T-helper 17 cell (primary cell): ENCODE data around the gene SUCNR1. TPM values are rescaled to one million over a fixed set of nuclear protein-coding genes. Genes with fewer than 3 reads are reported as not detected.
"Not testable (repeated sequence)": the region's sequence is repeated elsewhere in the genome, so short reads cannot be mapped to it uniquely, and the experiment has no call there.

Experiments
- ATAC-seq: fragments of 150-1000 bp; cut with Tn5 transposase; 2 replicates; pipeline ENCODE4 v1.10.0; 2021; ENCODE audit warnings: mild to moderate bottlenecking, moderate library complexity
- DNase-seq, 3 donors: peaks; one replicate each; pipeline versions ENCODE4 v3.0.0 to v3.0.0-alpha.2; 2020 to 2021
- H3K9me3 ChIP-seq: one replicate; pipeline ENCODE4 v1.7.0; 2013; ENCODE audit warnings: low read length, mild to moderate bottlenecking; ENCODE audit not compliant: control insufficient read depth, poor library complexity, severe bottlenecking
- H3K27ac Mint-ChIP-seq: one replicate; pipeline ENCODE4 v1.8.0; 2022; ENCODE audit warnings: mild to moderate bottlenecking, moderate library complexity, mixed read lengths
- H3K27me3 Mint-ChIP-seq: one replicate; pipeline ENCODE4 v1.8.0; 2022; ENCODE audit warnings: mixed read lengths
- H3K36me3 Mint-ChIP-seq: one replicate; pipeline ENCODE4 v1.8.0; 2022; ENCODE audit warnings: low read depth, mixed read lengths
- H3K4me1 Mint-ChIP-seq: one replicate; pipeline ENCODE4 v1.8.0; 2022; ENCODE audit warnings: mild to moderate bottlenecking, mixed read lengths
- H3K4me3 Mint-ChIP-seq: one replicate; pipeline ENCODE4 v1.8.0; 2022; ENCODE audit warnings: mild to moderate bottlenecking, moderate library complexity, mixed read lengths
- total RNA-seq, 4 donors: library from RNA in 2 of 4; stranded (reverse) in 2 of 4; gene quantifications; one replicate each; pipeline ENCODE4 v1.2.3 and lab custom pipeline; 2022 to 2026

Gene SUCNR1
- total RNA-seq, 2 donors from 2014 or later = 1.6 TPM; not detected in 1

DNA sequence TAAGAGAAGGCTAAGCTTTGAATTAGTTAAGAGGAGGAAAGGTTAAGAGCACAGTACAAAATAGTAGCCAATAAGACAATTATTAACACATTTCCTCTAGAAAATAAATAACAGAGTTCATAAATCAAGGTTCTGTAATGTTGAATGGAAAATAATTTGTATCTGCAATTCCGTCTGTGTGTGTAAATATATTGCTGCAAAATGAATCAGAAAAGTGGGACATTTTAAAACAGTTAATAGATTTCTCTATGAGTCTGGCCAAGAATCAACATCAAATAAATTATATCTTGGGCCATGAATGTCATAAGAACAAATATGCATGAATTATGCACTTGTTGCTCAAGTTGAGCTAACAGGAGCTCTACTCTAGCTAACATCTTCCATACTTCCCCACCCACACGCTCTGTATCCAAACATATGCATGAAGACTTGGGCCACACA is 14.2 kb upstream of the SUCNR1 start:
- no peaks in the 10 kb centered on the region for H3K9me3 ChIP-seq
- H3K27ac Mint-ChIP-seq = no peak overlapping the region
- no peak for ATAC-seq
- H3K4me1 Mint-ChIP-seq = no peaks in the 10 kb centered on the region
- no peak for DNase-seq
- H3K27me3 Mint-ChIP-seq = peaks cover 31% of the 10 kb centered on the region
- no peak overlapping the region for H3K4me3 Mint-ChIP-seq
- H3K36me3 Mint-ChIP-seq = peaks cover 2% of the 10 kb centered on the region

DNA sequence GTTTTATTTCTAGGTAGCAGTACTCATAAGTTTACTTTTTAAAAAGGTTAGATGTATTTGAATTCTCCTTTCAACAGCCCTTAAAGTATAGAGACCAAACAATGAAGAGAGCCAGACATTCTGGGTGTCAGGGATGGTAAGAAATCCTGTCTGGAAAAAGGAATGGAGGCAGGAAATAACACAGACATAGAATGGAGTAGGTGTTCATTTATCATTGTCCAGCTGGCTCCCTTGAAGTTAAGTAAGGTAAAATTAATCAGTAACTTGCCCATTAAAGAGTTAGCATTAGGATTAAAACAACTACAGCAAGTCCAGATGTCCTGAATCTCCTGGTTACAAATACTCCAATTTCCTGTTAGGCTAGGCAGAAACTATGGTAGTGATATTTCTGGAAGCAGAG is 13.5 kb upstream of the SUCNR1 start:
- H3K36me3 Mint-ChIP-seq = no peaks in the 10 kb centered on the region
- no peaks in the 10 kb centered on the region for H3K4me1 Mint-ChIP-seq
- ATAC-seq = no peak

DNA sequence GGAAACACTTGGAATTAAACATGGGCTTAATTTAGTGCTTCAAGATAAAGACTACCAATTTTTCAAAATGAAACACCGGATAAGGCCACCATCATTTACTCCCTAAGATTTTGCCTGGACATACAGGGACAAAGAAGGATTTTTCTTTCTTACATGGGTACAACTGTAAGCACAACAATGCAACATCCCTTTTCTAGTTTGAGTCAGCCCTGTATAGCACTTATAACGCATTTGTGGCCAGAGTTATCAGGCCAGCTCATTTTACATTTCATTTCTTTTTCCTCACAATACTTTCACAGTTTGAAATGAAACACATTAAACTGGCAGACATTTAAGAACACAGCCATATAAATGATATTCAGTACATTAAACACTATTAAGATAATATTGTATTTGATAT is 9.8 kb upstream of the SUCNR1 start:
- Mint-ChIP-seq H3K27ac (no peak overlapping the region), H3K27me3 (peaks cover 9% of the 10 kb centered on the region), H3K4me1 (no peaks in the 10 kb centered on the region), H3K36me3 (no peaks in the 10 kb centered on the region), H3K4me3 (no peak overlapping the region)
- no peaks in the 10 kb centered on the region for H3K9me3 ChIP-seq
- DNase-seq = no peak
- no peak for ATAC-seq

More for the DNA sequence above, 13.5 kb upstream of the SUCNR1 start:
- Mint-ChIP-seq H3K27me3 (peaks cover 26% of the 10 kb centered on the region), H3K4me3 (no peak overlapping the region), H3K27ac (no peak overlapping the region)
- H3K9me3 ChIP-seq = no peaks in the 10 kb centered on the region
- no peak for DNase-seq

DNA sequence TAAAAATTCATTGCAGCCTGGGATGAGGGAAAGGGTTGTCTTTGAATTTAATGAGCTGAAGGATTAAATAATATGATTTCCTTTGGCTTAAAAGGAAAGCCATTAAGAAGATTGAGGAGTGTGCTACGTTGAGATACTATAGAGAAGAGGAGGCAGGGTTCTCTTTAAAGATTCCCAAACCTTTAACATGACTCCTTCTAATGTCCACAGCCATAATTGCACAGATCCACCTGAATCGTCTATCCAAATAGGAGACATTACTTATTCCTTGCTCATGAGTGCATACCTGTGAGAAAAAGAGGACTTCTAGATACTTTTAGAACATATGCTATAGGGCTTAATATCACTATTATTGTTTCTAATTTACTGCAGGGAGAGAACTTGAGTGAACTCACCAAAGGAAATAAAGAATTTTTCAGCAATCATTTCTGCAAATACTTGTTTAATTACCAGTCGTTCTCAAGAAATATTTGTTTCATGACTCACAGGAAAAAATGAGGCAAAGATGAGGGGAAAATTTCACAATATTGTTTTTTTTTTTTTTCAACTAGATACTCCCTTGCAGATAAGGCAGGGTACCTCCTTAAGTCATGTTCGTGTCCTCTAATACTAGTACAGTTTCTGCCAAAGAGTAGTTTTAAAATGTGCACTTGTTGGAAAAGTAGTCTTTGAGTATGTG is 8.9 kb upstream of the SUCNR1 start:
- peaks cover 2% of the 10 kb centered on the region for H3K27me3 Mint-ChIP-seq

DNA sequence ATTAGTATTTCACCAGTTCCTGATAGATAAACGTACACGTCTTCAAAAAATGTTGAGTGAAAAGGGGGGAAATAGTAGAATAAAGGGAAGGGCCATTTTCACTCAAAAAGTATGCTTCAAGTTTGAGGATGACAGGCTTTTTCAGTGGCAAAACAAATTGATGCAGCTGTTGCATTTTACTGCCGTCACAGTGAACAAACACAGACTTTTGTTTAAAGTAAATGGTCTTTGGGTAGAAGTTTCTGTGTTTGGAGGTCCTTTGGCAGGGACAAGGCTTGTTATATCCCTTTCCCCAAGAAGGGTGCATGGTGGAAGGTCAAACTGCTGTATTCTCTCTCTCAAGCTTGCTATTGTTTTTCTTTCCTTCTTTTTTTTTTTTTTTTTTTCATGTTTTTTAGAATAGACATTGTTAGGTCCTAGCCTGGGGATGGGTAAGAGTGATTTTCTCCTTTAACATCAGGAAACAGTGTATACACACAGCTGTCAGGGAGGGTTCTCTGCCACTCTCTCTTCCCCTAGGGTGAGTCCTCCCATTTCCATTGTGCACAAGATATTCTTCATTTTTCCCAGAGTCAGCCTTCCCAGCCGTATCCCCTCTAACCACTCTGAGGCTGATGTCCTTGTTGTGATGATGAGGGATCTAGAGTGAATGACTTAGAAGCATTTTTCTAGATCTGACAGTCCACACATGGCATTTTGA is 6.6 kb upstream of the SUCNR1 start:
- H3K4me1 Mint-ChIP-seq = peaks cover 4% of the 10 kb centered on the region
- ATAC-seq (no peak), DNase-seq (no peak)
- H3K27ac Mint-ChIP-seq = no peak overlapping the region
- H3K36me3 Mint-ChIP-seq = no peaks in the 10 kb centered on the region
- no peaks in the 10 kb centered on the region for H3K9me3 ChIP-seq
- no peak overlapping the region for H3K4me3 Mint-ChIP-seq
- H3K27me3 Mint-ChIP-seq = no peaks in the 10 kb centered on the region

More for the DNA sequence above, 8.9 kb upstream of the SUCNR1 start:
- H3K4me3 Mint-ChIP-seq = no peak overlapping the region
- H3K4me1 Mint-ChIP-seq = no peaks in the 10 kb centered on the region
- ATAC-seq = no peak
- no peak overlapping the region for H3K27ac Mint-ChIP-seq
- no peaks in the 10 kb centered on the region for H3K9me3 ChIP-seq
- DNase-seq = no peak
- no peaks in the 10 kb centered on the region for H3K36me3 Mint-ChIP-seq

DNA sequence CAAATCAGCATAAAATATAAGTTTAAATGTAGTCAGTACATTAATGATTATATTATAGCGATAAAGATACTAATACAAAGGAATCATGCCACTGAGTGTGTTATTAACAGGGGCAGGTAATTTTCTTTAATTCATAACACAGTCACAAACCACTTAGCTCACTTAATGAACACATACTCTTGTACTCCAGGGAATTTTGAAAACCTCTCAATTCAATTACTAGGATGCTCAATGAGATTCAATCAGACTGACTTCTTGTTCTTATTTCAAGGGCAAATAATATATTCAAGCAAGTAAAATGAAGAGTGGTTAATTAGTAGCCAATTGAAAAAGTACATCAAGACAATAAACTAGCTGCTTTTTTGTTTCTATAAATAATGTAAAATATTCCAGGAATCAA is 5.8 kb upstream of the SUCNR1 start:
- no peaks in the 10 kb centered on the region for H3K36me3 Mint-ChIP-seq
- DNase-seq (no peak), ATAC-seq (no peak)
- H3K4me1 Mint-ChIP-seq = peaks cover 4% of the 10 kb centered on the region
- H3K9me3 ChIP-seq = no peaks in the 10 kb centered on the region
- H3K4me3 Mint-ChIP-seq = no peak overlapping the region
- H3K27me3 Mint-ChIP-seq = no peaks in the 10 kb centered on the region
- no peak overlapping the region for H3K27ac Mint-ChIP-seq

DNA sequence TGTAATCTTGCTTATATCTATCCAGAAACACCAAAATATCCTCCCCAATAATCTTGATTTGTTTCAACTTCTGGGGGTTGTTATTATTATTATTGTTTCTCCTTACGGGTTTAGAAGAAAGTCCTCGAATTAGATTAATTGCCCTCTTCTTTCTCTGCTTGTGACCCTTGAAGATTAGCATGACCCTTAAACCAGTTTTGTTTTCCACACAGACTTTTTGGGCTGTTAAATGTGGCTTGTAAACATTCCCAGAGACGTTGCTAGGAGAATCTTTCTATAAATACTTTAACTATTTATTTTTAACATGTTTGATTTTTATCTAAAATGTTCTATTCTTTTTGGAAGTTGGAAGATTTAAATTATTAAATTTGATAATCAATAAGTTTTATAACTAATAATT is 4.3 kb upstream of the SUCNR1 start:
- Mint-ChIP-seq H3K4me1 (peaks cover 4% of the 10 kb centered on the region), H3K27ac (no peak overlapping the region), H3K4me3 (no peak overlapping the region), H3K36me3 (no peaks in the 10 kb centered on the region), H3K27me3 (no peaks in the 10 kb centered on the region)
- no peak for ATAC-seq
- DNase-seq = no peak
- no peaks in the 10 kb centered on the region for H3K9me3 ChIP-seq

DNA sequence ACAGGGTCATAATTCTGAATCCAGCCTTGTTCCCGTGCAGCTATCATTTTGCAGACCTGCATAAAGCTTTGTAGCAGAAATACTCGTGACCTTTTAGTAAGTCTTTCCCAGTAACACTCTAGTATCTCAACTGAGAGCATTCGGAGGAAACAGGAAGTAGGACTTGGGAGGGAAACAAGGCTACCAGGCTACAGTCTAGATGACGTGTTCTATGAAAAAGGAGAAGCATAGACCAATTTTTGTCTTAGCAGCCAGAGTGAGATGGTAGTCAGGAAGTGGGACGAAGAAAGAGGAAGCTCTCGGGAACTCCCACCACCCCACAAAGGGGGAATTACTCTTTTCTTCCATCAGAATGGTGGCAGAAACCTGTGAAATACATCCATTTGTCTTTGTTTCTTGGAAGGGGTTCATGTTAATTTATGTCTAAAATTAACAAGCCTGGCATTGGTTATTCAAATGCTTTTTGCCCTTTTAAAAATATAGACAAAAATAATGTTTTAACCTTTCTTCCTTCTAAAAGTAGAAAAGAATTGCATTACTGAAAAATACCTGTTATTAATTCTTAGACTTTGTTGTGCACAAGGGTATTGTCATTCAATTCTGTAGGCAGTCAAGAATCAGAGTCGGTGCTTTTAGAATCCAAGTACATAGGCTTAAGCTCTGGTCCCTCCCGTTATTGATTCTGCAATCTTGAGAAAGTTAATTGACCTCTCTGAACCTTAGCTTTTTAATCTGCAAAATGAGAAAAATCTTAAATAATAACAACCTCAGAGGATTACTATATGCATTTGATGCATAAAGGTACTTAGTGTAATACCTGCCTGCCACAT is 1.6 kb upstream of the SUCNR1 start:
- no peaks in the 10 kb centered on the region for H3K9me3 ChIP-seq
- Mint-ChIP-seq H3K27me3 (peaks cover 5% of the 10 kb centered on the region), H3K27ac (no peak overlapping the region), H3K4me1 (peaks cover 6% of the 10 kb centered on the region), H3K4me3 (no peak overlapping the region), H3K36me3 (no peaks in the 10 kb centered on the region)
- ATAC-seq (peak; percentile 50), DNase-seq (no peak)

DNA sequence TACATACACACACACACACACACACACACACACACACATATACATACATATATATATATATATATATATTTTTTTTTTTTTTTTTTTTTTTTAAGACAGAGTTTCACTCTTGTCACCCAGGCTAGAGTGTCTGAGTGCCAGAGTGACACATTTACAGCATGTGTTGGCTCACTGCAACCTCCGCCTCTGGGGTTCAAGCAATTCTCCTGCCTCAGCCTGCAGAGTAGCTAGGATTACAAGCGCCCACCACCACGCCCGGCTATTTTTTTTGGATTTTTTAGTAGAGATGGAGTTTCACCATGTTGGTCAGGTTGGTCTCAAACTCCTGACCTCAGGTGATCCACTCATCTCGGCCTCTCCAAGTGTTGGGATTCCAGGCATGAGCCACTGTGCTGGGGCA is 636 bp downstream of the SUCNR1 start:
- H3K27me3 Mint-ChIP-seq, DNase-seq, H3K4me3 Mint-ChIP-seq, H3K9me3 ChIP-seq, H3K4me1 Mint-ChIP-seq, H3K36me3 Mint-ChIP-seq, ATAC-seq, H3K27ac Mint-ChIP-seq: not testable (repeated sequence)

DNA sequence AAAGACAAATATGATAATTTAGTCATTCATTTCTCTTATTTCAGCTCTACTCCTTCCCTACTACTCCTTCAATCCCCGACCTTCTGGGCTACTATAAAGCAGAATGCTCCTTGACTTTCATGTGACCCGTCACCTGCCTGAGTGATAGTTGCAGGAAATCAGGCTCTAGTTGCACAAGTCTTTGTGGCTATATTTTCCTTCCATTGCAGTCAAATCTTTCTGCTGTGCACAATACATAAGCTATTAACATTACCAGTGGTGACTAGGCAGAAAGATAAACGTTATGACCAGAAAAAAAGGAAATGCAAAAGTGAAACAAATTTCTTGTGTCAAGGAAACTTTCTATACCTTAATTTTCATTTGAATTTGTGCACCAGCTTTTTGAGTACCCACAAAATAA is 2.3 kb downstream of the SUCNR1 start:
- Mint-ChIP-seq H3K36me3 (peaks cover 2% of the 10 kb centered on the region), H3K4me1 (peaks cover 11% of the 10 kb centered on the region), H3K27ac (no peak overlapping the region), H3K4me3 (peak overlapping the region; percentile 61), H3K27me3 (peaks cover 10% of the 10 kb centered on the region)
- no peaks in the 10 kb centered on the region for H3K9me3 ChIP-seq
- ATAC-seq (no peak), DNase-seq (no peak)

DNA sequence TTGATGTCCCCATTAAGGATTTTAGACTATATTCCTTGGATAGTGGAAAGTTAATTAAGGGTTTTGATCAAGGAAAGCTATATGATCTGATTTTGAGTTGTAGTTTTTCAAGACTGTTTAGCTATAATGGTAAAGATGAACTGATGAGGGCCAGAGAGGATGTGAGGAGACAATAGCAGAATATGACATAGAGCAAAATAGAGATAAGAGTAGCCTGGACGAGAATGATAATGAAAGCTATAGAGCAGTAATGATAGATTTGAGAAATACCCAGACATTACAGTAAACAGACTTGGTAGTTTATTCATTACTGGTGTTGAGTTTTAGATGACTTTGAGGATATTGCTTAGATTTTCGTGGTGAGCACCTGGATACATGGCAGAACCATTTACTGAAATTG is 3.8 kb downstream of the SUCNR1 start:
- peaks cover 16% of the 10 kb centered on the region for H3K27me3 Mint-ChIP-seq
- peaks cover 7% of the 10 kb centered on the region for H3K4me1 Mint-ChIP-seq

DNA sequence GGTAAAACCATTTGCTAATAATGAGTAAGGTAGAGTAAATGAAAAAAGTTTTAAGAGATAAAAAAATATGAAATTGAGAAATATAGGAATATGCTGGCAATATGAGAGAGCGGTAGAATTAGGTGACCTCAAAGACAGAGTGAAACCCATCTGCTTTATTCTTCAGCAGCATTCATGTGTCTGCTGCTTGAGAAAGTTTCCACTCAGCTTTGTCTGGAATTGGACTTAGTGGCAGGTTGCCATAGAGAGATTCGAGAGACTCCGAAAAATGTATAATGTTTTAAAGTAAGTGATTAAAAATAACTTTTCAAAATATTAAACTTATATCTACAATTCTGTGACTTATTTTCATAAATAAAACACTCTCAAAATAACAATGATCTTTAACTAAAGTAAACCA is 5.0 kb downstream of the SUCNR1 start:
- no peak overlapping the region for H3K4me3 Mint-ChIP-seq

More for the DNA sequence above, 3.8 kb downstream of the SUCNR1 start:
- H3K4me3 Mint-ChIP-seq = no peak overlapping the region
- no peaks in the 10 kb centered on the region for H3K9me3 ChIP-seq
- no peak for ATAC-seq
- DNase-seq = no peak
- peaks cover 2% of the 10 kb centered on the region for H3K36me3 Mint-ChIP-seq
- no peak overlapping the region for H3K27ac Mint-ChIP-seq

DNA sequence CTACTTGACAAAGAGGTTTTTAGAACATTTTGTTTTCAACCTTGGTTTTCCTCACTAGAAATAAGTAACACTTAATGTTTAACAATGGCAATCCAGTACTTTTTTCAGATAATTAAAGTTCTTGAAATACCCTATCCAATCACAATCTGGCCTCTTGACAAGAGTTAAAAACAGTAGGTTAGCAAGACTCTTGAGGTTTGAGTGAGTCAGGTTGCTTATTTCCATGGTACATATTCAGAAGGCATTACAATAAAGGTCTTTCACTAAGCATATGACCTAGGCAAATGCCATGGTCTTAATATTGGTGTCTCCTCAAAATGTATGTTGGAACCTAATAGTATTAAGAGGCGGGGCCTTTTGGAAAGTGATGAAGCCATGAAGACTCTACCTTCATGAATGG is 5.6 kb downstream of the SUCNR1 start:
- Mint-ChIP-seq H3K4me3 (no peak overlapping the region), H3K27me3 (peaks cover 16% of the 10 kb centered on the region), H3K27ac (no peak overlapping the region), H3K36me3 (peaks cover 2% of the 10 kb centered on the region), H3K4me1 (peaks cover 7% of the 10 kb centered on the region)
- DNase-seq (no peak), ATAC-seq (no peak)
- no peaks in the 10 kb centered on the region for H3K9me3 ChIP-seq

More for the DNA sequence above, 5.0 kb downstream of the SUCNR1 start:
- peaks cover 16% of the 10 kb centered on the region for H3K27me3 Mint-ChIP-seq
- no peak for DNase-seq
- no peak overlapping the region for H3K27ac Mint-ChIP-seq
- H3K36me3 Mint-ChIP-seq = peaks cover 2% of the 10 kb centered on the region
- H3K4me1 Mint-ChIP-seq = peaks cover 7% of the 10 kb centered on the region
- H3K9me3 ChIP-seq = no peaks in the 10 kb centered on the region
- ATAC-seq = no peak
